Activated CD8-positive, alpha-beta T cell treated with anti-CD3 and anti-CD28 coated beads for 36 hours (primary cell): ENCODE measurements around the gene ZNF771. TPM values are rescaled to one million over a fixed set of nuclear protein-coding genes. Genes with fewer than 3 reads are reported as not detected.
"Not testable (repeated sequence)": the region's sequence is repeated elsewhere in the genome, so short reads cannot be mapped to it uniquely, and the experiment has no call there.

ENCODE experiments used
- ATAC-seq: fragments of 200-7000 bp; cut with Tn5 transposase; one replicate; pipeline ENCODE4 v1.10.0; 2021; ENCODE audit warnings: mild to moderate bottlenecking, moderate library complexity
- CTCF ChIA-PET: fragments of 350-600 bp; sonication (Branson Sonifier 250); formaldehyde crosslinking; loops from one replicate; lab custom pipeline; 2021; ENCODE audit warnings: antibody characterized with exemption; lab: Charles Lee
- POLR2A ChIA-PET: fragments of 350-600 bp; sonication (Branson Sonifier 250); formaldehyde crosslinking; loops from one replicate; lab custom pipeline; 2021; ENCODE audit warnings: antibody characterized with exemption; lab: Charles Lee
- DNase-seq: peaks from one replicate; pipeline ENCODE4 v3.0.0-alpha.2; 2020
- H3K27ac Mint-ChIP-seq: one replicate; pipeline ENCODE4 v1.8.0; 2021; ENCODE audit warnings: mild to moderate bottlenecking, mixed read lengths
- H3K27me3 Mint-ChIP-seq: one replicate; pipeline ENCODE4 v1.8.0; 2021; ENCODE audit warnings: mixed read lengths
- H3K36me3 Mint-ChIP-seq: one replicate; pipeline ENCODE4 v1.8.0; 2021; ENCODE audit warnings: low read depth, mixed read lengths
- H3K4me1 Mint-ChIP-seq: one replicate; pipeline ENCODE4 v1.8.0; 2021; ENCODE audit warnings: low read depth, mixed read lengths
- H3K4me3 Mint-ChIP-seq: one replicate; pipeline ENCODE4 v1.8.0; 2021; ENCODE audit warnings: mild to moderate bottlenecking, moderate library complexity, mixed read lengths
- H3K9me3 Mint-ChIP-seq: one replicate; pipeline ENCODE4 v1.8.0; 2021; ENCODE audit warnings: mixed read lengths
- intact Hi-C: fragments of 100-400 bp; cut with micrococcal nuclease; formaldehyde crosslinking; loops from one replicate; pipeline ENCODE4 v1.10.0; 2022
- total RNA-seq, 2 experiments: library from RNA; stranded (reverse); gene quantifications; one replicate each; pipeline ENCODE4 v1.2.3, GENCODE V29; 2021
- TF ChIP-seq, protein P1 (sequence below): fragments of 200-600 bp; IDR thresholded peaks from one replicate; pipeline ENCODE4 v1.8.0; 2022; ENCODE audit warnings: antibody characterized with exemption, mild to moderate bottlenecking

ZNF771 gene
- total RNA-seq, 2 experiments from 2014 or later = 5.4 to 6.6 TPM

DNA sequence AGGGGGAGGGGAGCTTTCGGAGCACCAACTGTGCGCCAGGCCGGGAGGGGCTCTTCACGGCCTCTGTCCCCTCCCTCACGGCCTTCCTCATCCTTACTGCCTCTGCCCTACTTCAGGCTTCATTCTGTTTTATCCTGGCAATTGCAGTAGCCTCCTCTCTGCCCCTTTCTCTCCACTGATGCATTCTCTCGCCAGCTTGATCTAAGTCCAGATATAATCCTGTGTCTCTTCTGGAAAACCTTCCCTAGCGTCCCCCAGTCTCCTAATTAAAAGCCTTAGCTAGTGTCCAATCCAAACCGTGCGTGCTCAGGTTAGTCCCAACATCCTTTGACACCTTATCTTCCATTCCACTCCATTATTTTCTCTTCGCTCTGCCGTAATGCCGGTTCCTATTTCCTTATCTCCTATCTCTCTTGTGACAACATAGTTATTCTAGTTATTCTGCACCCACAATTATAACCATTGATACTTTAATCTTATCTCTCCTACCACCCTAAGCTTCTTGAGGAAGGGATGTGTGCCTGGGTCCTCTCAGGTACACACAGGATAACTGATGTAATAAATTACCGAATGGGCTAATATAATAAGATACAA is 11.3 kb upstream of the ZNF771 start:
- peak; percentile 8 for ATAC-seq
- Mint-ChIP-seq H3K27ac (peak overlapping the region; percentile 80), H3K4me3 (peak overlapping the region; percentile 83), H3K27me3 (no peaks in the 10 kb centered on the region), H3K4me1 (peaks cover 42% of the 10 kb centered on the region), H3K36me3 (peaks cover 28% of the 10 kb centered on the region), H3K9me3 (no peaks in the 10 kb centered on the region)
- TF ChIP-seq, protein P1, sequence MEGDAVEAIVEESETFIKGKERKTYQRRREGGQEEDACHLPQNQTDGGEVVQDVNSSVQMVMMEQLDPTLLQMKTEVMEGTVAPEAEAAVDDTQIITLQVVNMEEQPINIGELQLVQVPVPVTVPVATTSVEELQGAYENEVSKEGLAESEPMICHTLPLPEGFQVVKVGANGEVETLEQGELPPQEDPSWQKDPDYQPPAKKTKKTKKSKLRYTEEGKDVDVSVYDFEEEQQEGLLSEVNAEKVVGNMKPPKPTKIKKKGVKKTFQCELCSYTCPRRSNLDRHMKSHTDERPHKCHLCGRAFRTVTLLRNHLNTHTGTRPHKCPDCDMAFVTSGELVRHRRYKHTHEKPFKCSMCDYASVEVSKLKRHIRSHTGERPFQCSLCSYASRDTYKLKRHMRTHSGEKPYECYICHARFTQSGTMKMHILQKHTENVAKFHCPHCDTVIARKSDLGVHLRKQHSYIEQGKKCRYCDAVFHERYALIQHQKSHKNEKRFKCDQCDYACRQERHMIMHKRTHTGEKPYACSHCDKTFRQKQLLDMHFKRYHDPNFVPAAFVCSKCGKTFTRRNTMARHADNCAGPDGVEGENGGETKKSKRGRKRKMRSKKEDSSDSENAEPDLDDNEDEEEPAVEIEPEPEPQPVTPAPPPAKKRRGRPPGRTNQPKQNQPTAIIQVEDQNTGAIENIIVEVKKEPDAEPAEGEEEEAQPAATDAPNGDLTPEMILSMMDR = no peak
- intact Hi-C loops = no loop called here
- CTCF ChIA-PET = interaction anchor here (0.7 to 8.1 kb wide), 5 partner anchors 10 to 202 kb away, joined by 3 to 51 read pairs (median 4); partner anchors contain the start of genes SEPTIN1 and ZNF771
- no peak for DNase-seq
- POLR2A ChIA-PET = interaction anchor here (0.6 to 2.9 kb wide), 12 partner anchors 11 to 303 kb away, joined by 3 to 23 read pairs (median 4); partner anchors contain the start of genes SEPTIN1 and ZNF771

DNA sequence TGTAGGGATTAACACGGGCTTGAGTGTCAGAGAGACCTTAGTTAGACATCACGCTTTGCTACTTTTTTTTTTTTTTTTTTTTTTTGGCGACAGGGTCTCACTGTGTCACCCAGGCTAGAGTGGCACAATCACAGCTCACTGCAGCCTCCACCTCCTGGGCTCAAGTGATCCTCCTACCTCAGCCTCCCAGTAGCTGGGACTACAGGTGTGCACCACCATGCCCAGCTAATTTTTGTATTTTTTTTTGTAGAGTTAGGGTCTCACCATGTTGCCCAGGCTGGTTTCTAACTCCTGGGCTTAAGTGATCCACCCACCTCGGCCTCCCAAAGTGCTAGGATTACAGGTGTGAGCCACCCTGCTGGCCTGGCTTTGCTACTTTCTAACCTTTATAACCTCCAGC is 10.8 kb upstream of the ZNF771 start:
- intact Hi-C loops, H3K27ac Mint-ChIP-seq, ATAC-seq, H3K9me3 Mint-ChIP-seq, DNase-seq, H3K27me3 Mint-ChIP-seq: not testable (repeated sequence)
- H3K36me3 Mint-ChIP-seq = peaks cover 28% of the 10 kb centered on the region
- ChIA-PET POLR2A (interaction anchor here (1.9 to 2.9 kb wide), 3 partner anchors 11 to 40 kb away, joined by 7 to 23 read pairs (median 18); partner anchors contain the start of genes SEPTIN1 and ZNF771), CTCF (interaction anchor here (1.9 to 8.1 kb wide), 3 partner anchors 11 to 15 kb away, joined by 4 to 51 read pairs (median 30); partner anchors contain the start of genes SEPTIN1 and ZNF771)
- peak overlapping the region; percentile 83 for H3K4me3 Mint-ChIP-seq
- H3K4me1 Mint-ChIP-seq = peaks cover 44% of the 10 kb centered on the region

DNA sequence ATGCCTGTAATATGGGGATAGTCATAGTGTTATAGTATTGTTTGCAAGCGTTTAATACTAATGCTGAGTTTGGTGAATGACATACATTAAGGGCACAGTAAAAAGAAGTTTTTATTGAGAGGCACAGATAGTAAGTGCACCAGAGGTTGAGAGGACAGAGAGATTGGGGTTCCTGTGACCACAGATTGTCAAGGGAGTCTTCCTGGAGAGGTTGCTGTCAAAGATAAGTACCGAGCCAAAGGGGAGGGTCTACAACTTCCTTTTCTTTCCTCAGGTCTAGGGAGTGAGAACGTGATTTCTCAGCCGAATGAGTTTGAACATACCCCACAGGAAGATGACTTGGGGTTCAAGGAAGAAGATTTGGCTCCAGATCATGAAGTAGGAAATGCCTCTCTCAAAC is 10.3 kb upstream of the ZNF771 start:
- no peaks in the 10 kb centered on the region for H3K9me3 Mint-ChIP-seq
- intact Hi-C loops = no loop called here
- TF ChIP-seq, protein P1 = no peak
- H3K4me3 Mint-ChIP-seq = peak overlapping the region; percentile 83
- H3K4me1 Mint-ChIP-seq = peaks cover 46% of the 10 kb centered on the region
- ChIA-PET POLR2A (interaction anchor here (1.0 to 1.5 kb wide), 3 partner anchors 14 to 156 kb away, joined by 4 to 5 read pairs (median 5); partner anchors contain the start of gene SEPTIN1), CTCF (interaction anchor here (3.8 to 4.3 kb wide), 2 partner anchors 11 to 15 kb away, joined by 29 to 30 read pairs; partner anchors contain the start of genes SEPTIN1 and ZNF771)
- peak overlapping the region; percentile 20 for H3K27ac Mint-ChIP-seq
- H3K36me3 Mint-ChIP-seq = peaks cover 28% of the 10 kb centered on the region
- no peaks in the 10 kb centered on the region for H3K27me3 Mint-ChIP-seq
- ATAC-seq (no peak), DNase-seq (no peak)

DNA sequence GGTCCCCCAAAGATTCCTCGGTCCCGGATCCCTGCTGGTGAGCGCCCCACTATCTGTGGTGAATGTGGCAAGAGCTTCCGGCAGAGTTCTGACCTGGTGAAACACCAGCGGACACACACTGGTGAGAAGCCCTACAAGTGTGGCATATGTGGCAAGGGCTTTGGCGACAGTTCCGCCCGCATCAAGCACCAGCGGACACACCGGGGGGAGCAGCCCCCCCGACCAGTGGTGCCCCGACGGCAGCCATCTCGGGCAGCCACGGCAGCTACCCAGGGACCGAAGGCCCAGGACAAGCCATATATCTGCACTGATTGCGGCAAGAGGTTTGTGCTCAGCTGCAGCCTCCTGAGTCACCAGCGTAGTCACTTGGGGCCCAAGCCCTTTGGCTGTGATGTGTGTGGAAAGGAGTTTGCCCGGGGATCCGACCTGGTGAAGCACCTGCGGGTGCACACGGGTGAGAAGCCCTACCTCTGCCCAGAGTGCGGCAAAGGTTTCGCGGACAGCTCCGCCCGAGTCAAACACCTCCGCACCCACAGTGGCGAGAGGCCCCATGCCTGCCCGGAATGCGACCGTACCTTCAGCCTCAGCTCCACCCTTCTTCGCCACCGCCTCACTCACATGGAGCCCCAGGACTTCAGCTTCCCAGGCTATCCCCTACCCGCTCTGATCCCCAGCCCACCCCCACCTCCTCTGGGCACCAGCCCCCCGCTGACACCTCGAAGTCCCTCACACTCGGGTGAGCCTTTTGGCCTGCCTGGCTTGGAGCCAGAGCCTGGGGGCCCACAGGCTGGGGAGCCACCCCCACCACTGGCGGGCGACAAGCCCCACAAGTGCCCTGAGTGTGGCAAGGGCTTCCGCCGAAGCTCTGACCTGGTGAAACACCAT is 9.4 kb upstream of the ZNF771 start:
- peaks cover 28% of the 10 kb centered on the region for H3K36me3 Mint-ChIP-seq
- ChIA-PET POLR2A (interaction anchor here (0.6 to 2.4 kb wide), 7 partner anchors 9 to 155 kb away, joined by 3 to 16 read pairs (median 5); partner anchors contain the start of genes SEPTIN1 and ZNF771), CTCF (interaction anchor here (3.8 to 4.3 kb wide), 2 partner anchors 10 to 16 kb away, joined by 29 to 30 read pairs; partner anchors contain the start of genes SEPTIN1 and ZNF771)
- ATAC-seq (no peak), DNase-seq (peak; percentile 41)
- intact Hi-C loops = no loop called here
- TF ChIP-seq, protein P1 = no peak
- no peaks in the 10 kb centered on the region for H3K27me3 Mint-ChIP-seq
- H3K9me3 Mint-ChIP-seq = no peaks in the 10 kb centered on the region
- H3K4me1 Mint-ChIP-seq = peaks cover 46% of the 10 kb centered on the region
- H3K27ac Mint-ChIP-seq = no peak overlapping the region
- H3K4me3 Mint-ChIP-seq = no peak overlapping the region
